ENCODE data around the gene P4HA1. TPM values are rescaled to one million over a fixed set of nuclear protein-coding genes. Genes with fewer than 3 reads are reported as not detected.
"Not testable (repeated sequence)": the region's sequence is repeated elsewhere in the genome, so short reads cannot be mapped to it uniquely, and the experiment has no call there.

The P4HA1 gene
- total RNA-seq, 2 donors from 2014 or later, result 33.3 to 35.0 TPM

DNA sequence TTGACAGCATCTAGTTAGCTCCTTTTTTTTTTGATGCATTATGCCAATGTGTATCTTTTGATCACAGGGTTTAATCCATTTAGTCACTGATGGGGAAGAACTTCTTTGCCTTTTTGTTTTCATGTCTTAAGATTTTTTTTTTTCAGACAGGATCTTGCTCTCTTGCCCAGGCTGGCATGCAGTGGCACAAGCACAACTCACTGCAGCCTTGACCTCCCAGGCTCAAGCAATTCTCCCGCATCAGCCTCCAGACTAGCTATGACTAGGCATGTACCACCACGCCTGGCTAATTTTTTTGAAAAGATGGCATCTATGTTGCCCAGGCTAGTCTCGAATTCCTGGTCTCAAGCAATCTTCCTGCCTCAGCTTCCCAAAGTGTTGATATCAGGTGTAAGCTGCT, 95.7 kb downstream of the P4HA1 start:
- intact Hi-C loops (cut with DNase I), result no loop called here
- DNase-seq (ENCODE audit: low spot score), result no peak

DNA sequence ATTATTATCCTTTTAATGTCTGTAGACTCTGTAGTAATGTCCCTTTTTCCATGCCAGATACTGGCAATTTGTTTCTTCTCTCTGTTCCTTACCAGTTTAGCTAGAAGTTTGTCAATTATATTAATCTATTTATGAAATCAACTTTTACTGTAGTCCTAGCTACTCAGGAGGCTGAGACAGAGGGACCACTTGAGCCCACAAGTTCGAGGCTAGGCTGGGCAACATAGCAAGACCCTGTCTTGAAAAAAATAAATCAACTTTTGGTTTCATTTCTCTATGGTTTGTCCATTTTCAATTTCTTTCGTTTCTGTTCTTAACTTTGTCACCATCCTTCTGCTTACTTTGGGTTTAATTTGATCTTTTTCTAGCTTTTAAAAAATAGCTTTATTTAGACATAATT, 99.6 kb downstream of the P4HA1 start:
- DNase-seq (ENCODE audit: low spot score), result no peak
- intact Hi-C loops (cut with DNase I), result no loop called here

DNA sequence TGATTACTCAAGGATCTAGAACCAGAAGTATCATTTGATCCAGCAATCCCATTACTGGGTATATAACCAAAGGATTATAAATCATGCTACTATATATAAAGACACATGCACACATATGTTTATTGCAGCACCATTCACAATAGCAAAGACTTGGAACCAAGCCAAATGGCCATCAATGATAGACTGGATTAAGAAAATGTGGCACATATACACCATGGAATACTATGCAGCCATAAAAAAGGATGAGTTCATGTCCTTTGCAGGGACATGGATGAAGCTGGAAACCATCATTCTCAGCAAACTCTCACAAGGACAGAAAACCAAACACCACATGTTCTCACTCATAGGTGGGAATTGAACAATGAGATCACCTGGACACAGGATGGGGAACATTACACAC, 101.2 kb downstream of the P4HA1 start:
- DNase-seq (ENCODE audit: low spot score); intact Hi-C loops (cut with DNase I): not testable (repeated sequence)

DNA sequence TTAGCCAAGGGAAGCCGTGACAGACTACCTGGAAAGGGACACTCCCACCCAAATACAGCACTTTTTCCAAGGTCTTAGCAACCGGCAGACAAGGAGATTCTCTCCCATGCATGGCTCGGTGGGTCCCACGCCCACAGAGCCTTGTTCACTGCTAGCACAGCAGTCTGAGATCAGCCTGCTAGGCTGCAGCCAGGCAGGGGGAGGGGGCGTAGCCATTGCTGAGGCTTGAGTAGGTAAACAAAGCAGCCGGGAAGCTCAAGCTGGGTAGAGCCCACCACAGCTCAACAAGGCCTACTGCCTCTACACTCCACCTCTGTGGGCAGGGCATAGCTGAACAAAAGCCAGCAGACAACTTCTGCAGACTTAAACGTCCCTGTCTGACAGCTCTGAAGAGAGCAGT, 106.9 kb downstream of the P4HA1 start:
- DNase-seq (ENCODE audit: low spot score), result not testable (repeated sequence)
- intact Hi-C loops (cut with DNase I), result loop anchor here in 1 of 2 donors (10.0 kb wide), 1 partner anchor 1305 kb away; no protein-coding TSS in a partner anchor

DNA sequence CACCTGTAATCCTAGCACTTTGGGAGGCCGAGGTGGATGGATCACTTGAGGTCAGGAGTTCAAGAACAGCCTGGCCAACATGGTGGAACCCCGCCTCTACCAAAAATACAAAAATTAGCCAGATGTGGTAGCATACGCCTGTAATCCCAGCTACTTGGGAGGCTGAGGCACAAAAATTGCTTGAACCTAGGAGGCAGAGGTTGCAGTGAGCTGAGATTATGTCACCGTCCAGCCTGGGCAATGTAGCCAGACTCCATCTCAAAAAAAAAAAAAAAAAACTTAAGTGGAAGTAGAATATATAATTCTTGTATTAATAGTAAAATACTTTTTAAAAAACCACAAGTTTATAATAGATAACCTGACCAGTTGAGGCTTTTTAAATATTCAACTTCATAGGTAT, 112.0 kb downstream of the P4HA1 start:
- intact Hi-C loops (cut with DNase I), result loop anchor here in 1 of 2 donors (10.0 kb wide), 1 partner anchor 1300 kb away; no protein-coding TSS in a partner anchor
- not testable (repeated sequence) for DNase-seq (ENCODE audit: low spot score)

DNA sequence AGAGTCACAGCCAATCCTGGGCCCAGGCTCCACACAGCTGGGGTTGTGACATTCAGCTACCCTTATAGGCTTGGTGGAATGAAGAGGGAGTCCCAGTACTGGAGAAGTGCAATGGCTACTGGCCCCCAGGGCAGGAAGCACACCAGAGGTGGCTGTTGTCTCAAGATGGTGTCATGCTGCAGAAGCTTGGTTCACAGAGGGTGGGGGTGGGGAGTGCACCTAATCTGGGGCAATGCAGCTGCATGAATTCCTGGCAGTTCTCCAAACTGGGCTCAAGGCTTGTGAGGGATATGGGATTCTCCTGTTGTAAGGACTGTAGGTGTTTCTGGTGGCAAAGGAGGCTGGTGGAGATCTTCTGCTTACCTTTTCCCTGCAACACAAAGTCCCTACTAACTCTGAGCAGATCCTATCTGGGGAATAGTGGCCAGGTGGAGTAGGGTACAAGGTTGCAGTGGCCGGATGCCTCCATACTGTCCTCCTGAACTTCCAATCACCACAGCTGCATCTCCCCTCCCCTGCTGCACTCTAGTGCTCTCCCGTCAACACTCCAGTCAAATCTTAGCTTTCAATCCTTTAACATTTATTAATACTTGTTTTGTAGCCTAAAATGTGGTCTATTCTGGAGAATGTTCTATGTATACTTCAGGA, 114.7 kb downstream of the P4HA1 start:
- no peak for DNase-seq (ENCODE audit: low spot score)
- intact Hi-C loops (cut with DNase I), result loop anchor here in 1 of 2 donors (10.0 kb wide), 1 partner anchor 1297 kb away; no protein-coding TSS in a partner anchor

DNA sequence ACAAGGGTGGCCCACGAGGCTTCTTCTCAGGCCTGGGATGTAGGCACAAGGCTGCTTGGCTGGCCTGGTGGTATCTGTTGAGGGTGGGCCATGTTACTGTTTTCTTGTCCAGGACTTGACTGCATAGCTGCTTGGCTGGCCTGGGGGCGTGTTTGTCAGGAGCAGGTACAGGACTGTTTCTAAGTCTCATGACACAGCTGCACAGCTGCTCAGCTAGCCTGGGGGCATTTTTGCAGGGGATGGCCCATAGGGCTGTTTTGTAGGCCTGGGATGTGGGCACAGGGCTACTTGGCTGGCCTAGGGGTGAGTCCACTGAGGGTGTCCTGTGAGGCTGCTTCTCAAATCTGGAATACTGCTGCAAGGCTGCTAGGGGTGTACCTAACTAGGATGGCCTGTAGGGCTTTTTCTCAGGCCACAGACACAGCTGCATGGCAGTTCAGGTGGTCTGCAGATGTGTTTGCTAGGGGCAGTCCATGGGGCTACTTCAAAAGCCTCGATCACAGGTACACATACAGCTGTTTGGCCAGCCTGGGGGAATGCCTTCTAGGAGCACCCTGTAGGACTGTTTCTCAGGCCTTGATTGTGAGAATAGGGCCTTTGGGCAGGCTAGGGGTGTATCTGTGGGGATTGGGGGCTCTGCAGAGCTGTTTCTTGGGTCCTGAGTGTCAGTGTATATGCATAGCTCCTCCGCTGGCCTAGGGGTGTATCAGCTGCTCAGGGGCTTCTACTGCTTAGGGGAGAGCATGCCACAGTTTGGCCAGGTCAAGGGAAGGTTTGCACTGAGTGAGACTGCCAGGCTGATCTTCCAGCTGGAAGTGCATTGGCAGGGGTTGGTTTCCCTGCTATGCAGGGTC, 115.4 kb downstream of the P4HA1 start:
- intact Hi-C loops (cut with DNase I), result loop anchor here in 1 of 2 donors (10.0 kb wide), 1 partner anchor 1296 kb away; no protein-coding TSS in a partner anchor
- no peak for DNase-seq (ENCODE audit: low spot score)

DNA sequence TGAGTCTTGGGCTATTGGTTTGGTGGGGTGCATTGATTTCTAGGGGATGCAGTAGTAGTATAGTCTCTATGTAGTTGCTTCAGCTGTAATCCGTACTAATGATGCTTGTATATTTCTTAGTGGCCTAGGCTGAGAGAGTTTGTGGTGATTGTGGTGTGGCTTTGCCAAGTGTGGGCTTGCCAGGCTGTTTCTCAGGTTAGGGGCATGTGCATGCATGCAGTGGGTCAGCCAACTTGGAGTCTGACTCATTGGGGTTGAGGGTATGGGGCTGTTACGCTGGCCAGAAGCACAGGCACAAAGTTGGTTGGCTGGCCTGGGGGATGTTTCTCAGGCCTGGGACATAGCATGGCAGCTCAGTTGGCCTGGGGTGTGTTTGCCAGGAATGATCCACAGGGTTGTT, 116.3 kb downstream of the P4HA1 start:
- DNase-seq (ENCODE audit: low spot score), result no peak
- intact Hi-C loops (cut with DNase I), result loop anchor here in 1 of 2 donors (10.0 kb wide), 1 partner anchor 1296 kb away; no protein-coding TSS in a partner anchor

DNA sequence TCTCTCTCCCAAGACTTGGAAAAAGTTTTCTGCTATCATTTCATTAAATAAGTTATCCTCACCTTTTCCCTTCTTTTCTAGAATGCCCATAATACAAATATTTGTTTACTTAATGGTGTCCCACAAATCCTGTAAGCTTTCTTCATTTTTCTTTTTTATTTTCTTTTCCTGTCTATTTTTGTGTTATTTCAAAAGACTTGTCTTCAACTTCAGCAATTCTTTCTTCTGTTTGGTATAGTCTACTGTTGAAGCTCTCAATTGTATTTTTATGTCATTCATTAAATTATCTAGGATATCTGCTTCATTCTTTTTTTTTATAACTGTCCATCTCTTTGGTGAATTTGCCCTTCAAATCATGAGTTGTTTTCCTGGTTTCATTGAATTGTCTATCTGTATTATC, 117.0 kb downstream of the P4HA1 start:
- intact Hi-C loops (cut with DNase I), result loop anchor here in 1 of 2 donors (10.0 kb wide), 1 partner anchor 1295 kb away; no protein-coding TSS in a partner anchor
- no peak for DNase-seq (ENCODE audit: low spot score)

DNA sequence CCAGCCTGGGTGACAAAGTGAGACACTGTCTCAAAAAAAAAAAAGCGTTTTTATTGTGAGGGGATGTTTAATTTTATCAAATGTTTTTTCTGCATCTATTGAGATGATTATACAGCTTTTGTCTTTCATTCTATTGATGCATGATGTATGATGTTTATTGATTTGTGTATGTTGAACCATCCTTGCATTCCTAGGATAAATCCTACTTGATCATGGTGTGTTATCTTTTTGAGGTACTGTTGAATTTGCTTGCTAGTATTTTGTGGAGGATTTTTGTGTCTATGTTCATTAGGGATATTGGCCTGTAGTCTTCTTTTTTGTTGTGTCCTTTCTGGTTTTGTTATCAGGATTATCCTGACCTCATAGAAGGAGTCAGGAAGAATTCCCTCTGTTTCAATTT, 119.8 kb downstream of the P4HA1 start:
- intact Hi-C loops (cut with DNase I), result no loop called here
- no peak for DNase-seq (ENCODE audit: low spot score)

Other genes with a start within 250 kb of the P4HA1 start
- gene OIT3, start 203.1 kb downstream of the P4HA1 start, total RNA-seq, result not detected
- gene PLA2G12B, start 142.1 kb downstream of the P4HA1 start, total RNA-seq, result not detected
- gene NUDT13, start 13.6 kb upstream of the P4HA1 start, total RNA-seq, result 1 to 10 TPM; 2.0 to 2.1 TPM
- 10 to 100 TPM; 22.0 to 23.3 TPM for gene ECD, start 71.1 kb upstream of the P4HA1 start, total RNA-seq
- gene FAM149B1, start 71.3 kb upstream of the P4HA1 start, total RNA-seq, result 10 to 100 TPM; 18.7 to 21.2 TPM
- gene DNAJC9, start 150.4 kb upstream of the P4HA1 start, total RNA-seq, result 1 to 10 TPM; 8.7 to 8.9 TPM
- 10 to 100 TPM; 51.8 to 59.0 TPM for gene MRPS16, start 155.8 kb upstream of the P4HA1 start, total RNA-seq